Measurements from ENCODE around the gene NPPB. TPM values are rescaled to one million over a fixed set of nuclear protein-coding genes. Genes with fewer than 3 reads are reported as not detected.

NPPB gene

GRCh38 chr1:11822091-11822490, 36.7 kb downstream of the NPPB start:
- H3K4ac ChIP-seq (ENCODE audit: low read length), result no peak overlapping the region
- H3K4me2 ChIP-seq (ENCODE audit: insufficient read depth, low read length, poor library complexity, severe bottlenecking), result no peak overlapping the region
- H2BK5ac ChIP-seq (ENCODE audit: low read length), result no peak overlapping the region
- H3K4me1 ChIP-seq (ENCODE audit: control insufficient read depth in 2 of 2, insufficient read depth in 1 of 2, low read depth in 1 of 2, low read length in 2 of 2), result no peaks in the 10 kb centered on the region
- H3K27ac ChIP-seq (replicated peaks; ENCODE audit: low read length), result no peak overlapping the region
- H3K14ac ChIP-seq (ENCODE audit: low read length), result no peak overlapping the region
- no peak overlapping the region for H3K18ac ChIP-seq (ENCODE audit: low read length)
- no peaks in the 10 kb centered on the region for H3K79me1 ChIP-seq (ENCODE audit: low read depth, low read length)
- H4K91ac ChIP-seq (ENCODE audit: low read depth, low read length, poor library complexity), result no peak overlapping the region
- H3K27me3 ChIP-seq (ENCODE audit: control insufficient read depth in 3 of 3, insufficient read depth in 3 of 3, low read depth in 1 of 3, low read length in 3 of 3), result no peaks in the 10 kb centered on the region
- peaks cover 53 to 91% of the 10 kb centered on the region in 2 donors for H3K36me3 ChIP-seq (replicated peaks in 1 of 2; ENCODE audit: control insufficient read depth in 2 of 2, insufficient read depth in 2 of 2, low read length in 2 of 2)
- H3K4me3 ChIP-seq (ENCODE audit: low read length in 2 of 2), result no peak overlapping the region
- H2BK120ac ChIP-seq (ENCODE audit: low read depth, low read length), result no peak overlapping the region
- no peak overlapping the region for H2AFZ ChIP-seq (ENCODE audit: low read length)
- no peak overlapping the region for H4K8ac ChIP-seq (ENCODE audit: low read depth, low read length)
- no peak overlapping the region for H3K9ac ChIP-seq (ENCODE audit: low read depth, low read length, poor library complexity)
- H3K23ac ChIP-seq (ENCODE audit: low read depth, low read length, poor library complexity), result no peak overlapping the region
- DNase-seq (ENCODE audit: low spot score), result no peak
- no peak overlapping the region for H2AK5ac ChIP-seq (ENCODE audit: low read depth, low read length)
- no peak overlapping the region for H2BK15ac ChIP-seq (ENCODE audit: low read length)
- no CpG with 5 or more reads among the region's 3 CpGs for WGBS, 2 donors (ENCODE audit: extremely low coverage in 2 of 2, insufficient read length in 2 of 2, insufficient replicate concordance in 1 of 2)
- no peak overlapping the region for H2BK12ac ChIP-seq (ENCODE audit: low read length)
- no peaks in the 10 kb centered on the region for H3K9me3 ChIP-seq (replicated peaks in 1 of 2; ENCODE audit: control insufficient read depth in 2 of 2, insufficient read depth in 1 of 2, low read depth in 1 of 2, low read length in 2 of 2)

GRCh38 chr1:11817192-11817591, 41.6 kb downstream of the NPPB start:
- H2BK5ac ChIP-seq (ENCODE audit: low read length), result no peak overlapping the region
- peaks cover 36 to 91% of the 10 kb centered on the region in 2 donors for H3K36me3 ChIP-seq (replicated peaks in 1 of 2; ENCODE audit: control insufficient read depth in 2 of 2, insufficient read depth in 2 of 2, low read length in 2 of 2)
- H3K27ac ChIP-seq (replicated peaks; ENCODE audit: low read length), result no peak overlapping the region
- H3K4me1 ChIP-seq (ENCODE audit: control insufficient read depth in 2 of 2, insufficient read depth in 1 of 2, low read depth in 1 of 2, low read length in 2 of 2), result no peaks in the 10 kb centered on the region
- no CpG with 5 or more reads among the region's 12 CpGs for WGBS, 2 donors (ENCODE audit: extremely low coverage in 2 of 2, insufficient read length in 2 of 2, insufficient replicate concordance in 1 of 2)
- no peak overlapping the region for H2BK120ac ChIP-seq (ENCODE audit: low read depth, low read length)
- no peak for DNase-seq (ENCODE audit: low spot score)
- no peak overlapping the region for H2BK15ac ChIP-seq (ENCODE audit: low read length)
- H4K8ac ChIP-seq (ENCODE audit: low read depth, low read length), result no peak overlapping the region
- H3K14ac ChIP-seq (ENCODE audit: low read length), result no peak overlapping the region
- H3K9ac ChIP-seq (ENCODE audit: low read depth, low read length, poor library complexity), result no peak overlapping the region
- H4K91ac ChIP-seq (ENCODE audit: low read depth, low read length, poor library complexity), result no peak overlapping the region
- no peak overlapping the region for H3K4me2 ChIP-seq (ENCODE audit: insufficient read depth, low read length, poor library complexity, severe bottlenecking)
- no peak overlapping the region for H2BK12ac ChIP-seq (ENCODE audit: low read length)
- H3K9me3 ChIP-seq (replicated peaks in 1 of 2; ENCODE audit: control insufficient read depth in 2 of 2, insufficient read depth in 1 of 2, low read depth in 1 of 2, low read length in 2 of 2), result no peaks in the 10 kb centered on the region
- no peak overlapping the region for H2AK5ac ChIP-seq (ENCODE audit: low read depth, low read length)
- H3K18ac ChIP-seq (ENCODE audit: low read length), result no peak overlapping the region
- H3K79me1 ChIP-seq (ENCODE audit: low read depth, low read length), result peaks cover under 1% of the 10 kb centered on the region
- no peaks in the 10 kb centered on the region for H3K27me3 ChIP-seq (ENCODE audit: control insufficient read depth in 3 of 3, insufficient read depth in 3 of 3, low read depth in 1 of 3, low read length in 3 of 3)
- H3K4me3 ChIP-seq (ENCODE audit: low read length in 2 of 2), result no peak overlapping the region
- no peak overlapping the region for H3K4ac ChIP-seq (ENCODE audit: low read length)
- no peak overlapping the region for H2AFZ ChIP-seq (ENCODE audit: low read length)
- no peak overlapping the region for H3K23ac ChIP-seq (ENCODE audit: low read depth, low read length, poor library complexity)

DNA sequence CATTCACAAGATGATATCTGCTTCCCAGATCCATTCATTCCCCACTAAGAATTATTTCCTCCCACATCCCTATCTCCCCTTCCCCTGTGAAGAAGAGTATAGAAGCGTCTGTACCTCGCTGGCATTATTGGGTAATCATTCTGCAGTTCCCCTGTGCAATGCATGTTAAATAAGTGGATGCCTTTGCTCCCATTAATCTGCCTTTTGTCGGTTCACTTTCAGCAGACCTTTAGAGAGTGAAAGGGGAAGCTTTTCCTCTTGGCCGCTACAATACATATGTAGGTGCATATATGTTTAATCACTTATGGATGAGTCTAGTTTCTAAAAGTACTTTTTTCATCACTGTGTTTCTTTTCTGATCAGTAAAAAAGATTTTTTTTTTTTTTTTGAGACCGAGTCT, 45.7 kb downstream of the NPPB start:
- Histone ChIP-seq H2BK5ac (ENCODE audit: low read length) (no peak overlapping the region), H3K36me3 (replicated peaks in 1 of 2; ENCODE audit: control insufficient read depth in 2 of 2, insufficient read depth in 2 of 2, low read length in 2 of 2) (peaks cover 40 to 95% of the 10 kb centered on the region in 2 donors), H3K27ac (replicated peaks; ENCODE audit: low read length) (no peak overlapping the region), H3K4ac (ENCODE audit: low read length) (no peak overlapping the region), H2AK5ac (ENCODE audit: low read depth, low read length) (no peak overlapping the region), H2BK15ac (ENCODE audit: low read length) (no peak overlapping the region), H3K14ac (ENCODE audit: low read length) (no peak overlapping the region), H4K8ac (ENCODE audit: low read depth, low read length) (no peak overlapping the region), H3K9me3 (replicated peaks in 1 of 2; ENCODE audit: control insufficient read depth in 2 of 2, insufficient read depth in 1 of 2, low read depth in 1 of 2, low read length in 2 of 2) (no peaks in the 10 kb centered on the region), H2BK120ac (ENCODE audit: low read depth, low read length) (no peak overlapping the region), H2AFZ (ENCODE audit: low read length) (no peak overlapping the region), H3K18ac (ENCODE audit: low read length) (no peak overlapping the region), H3K23ac (ENCODE audit: low read depth, low read length, poor library complexity) (no peak overlapping the region), H3K79me1 (ENCODE audit: low read depth, low read length) (peaks cover 6% of the 10 kb centered on the region), H3K4me3 (ENCODE audit: low read length in 2 of 2) (no peak overlapping the region), H3K27me3 (ENCODE audit: control insufficient read depth in 3 of 3, insufficient read depth in 3 of 3, low read depth in 1 of 3, low read length in 3 of 3) (no peaks in the 10 kb centered on the region), H3K4me1 (ENCODE audit: control insufficient read depth in 2 of 2, insufficient read depth in 1 of 2, low read depth in 1 of 2, low read length in 2 of 2) (peaks cover 0 to under 1% of the 10 kb centered on the region in 2 donors), H3K4me2 (ENCODE audit: insufficient read depth, low read length, poor library complexity, severe bottlenecking) (no peak overlapping the region), H3K9ac (ENCODE audit: low read depth, low read length, poor library complexity) (no peak overlapping the region), H4K91ac (ENCODE audit: low read depth, low read length, poor library complexity) (no peak overlapping the region), H2BK12ac (ENCODE audit: low read length) (no peak overlapping the region)
- WGBS, 2 donors (ENCODE audit: extremely low coverage in 2 of 2, insufficient read length in 2 of 2, insufficient replicate concordance in 1 of 2), result no CpG with 5 or more reads among the region's 5 CpGs
- no peak for DNase-seq (ENCODE audit: low spot score)

Small RNA genes within 50 kb of the gene (small RNA-seq; reads per million reads assigned to genes)
- gene RF02156 (ENCODE audit: insufficient read depth), result not detected
- gene RF02157 (ENCODE audit: insufficient read depth), result not detected
- not detected for gene RF02158 (ENCODE audit: insufficient read depth)
